Body of pancreas (tissue), 4 donors: ENCODE results near the gene PPFIA2. TPM values are rescaled to one million over a fixed set of nuclear protein-coding genes. Genes with fewer than 3 reads are reported as not detected.
"Not testable (repeated sequence)": the region's sequence is repeated elsewhere in the genome, so short reads cannot be mapped to it uniquely, and the experiment has no call there.

Source experiments
- ATAC-seq: fragments of 150-250 bp; one replicate; pipeline ENCODE4 v1.9.1; 2016
- DNase-seq, 4 donors: peaks; one replicate each; pipeline ENCODE4 v3.0.0-alpha.2; 2019
- H3K27ac ChIP-seq, 4 donors: fragments of 200-600 bp; sonication (generic); 1 replicate in 3 of 4; 2 replicates in 1 of 4; pipeline versions ENCODE4 v1.5.1 to v1.6.1; 2016 to 2019; ENCODE audit warnings: mild to moderate bottlenecking in 1 of 4, mixed read lengths in 1 of 4, moderate library complexity in 1 of 4
- H3K27me3 ChIP-seq, 2 donors: fragments of 200-600 bp; sonication (generic); one replicate each; pipeline ENCODE4 v1.6.0; 2016; ENCODE audit warnings: mild to moderate bottlenecking in 1 of 2
- H3K36me3 ChIP-seq, 2 donors: fragments of 200-600 bp; sonication (generic); replicated peaks in 1 of 2; 2 replicates each; pipeline ENCODE4 v1.5.1; 2016; ENCODE audit warnings: low read depth in 2 of 2; ENCODE audit not compliant: insufficient read depth in 1 of 2
- H3K4me1 ChIP-seq: fragments of 200-600 bp; sonication (generic); one replicate; pipeline ENCODE4 v1.6.0; 2016
- H3K4me3 ChIP-seq, 2 donors: fragments of 200-600 bp; sonication (generic); 1 replicate in 1 of 2; 2 replicates in 1 of 2; pipeline ENCODE4 v1.5.1; 2016 to 2019
- H3K9me3 ChIP-seq, 3 donors: fragments of 200-600 bp; sonication (generic); 1 replicate in 2 of 3; 2 replicates in 1 of 3; pipeline ENCODE4 v1.5.1; 2016
- POLR2A ChIP-seq, 3 donors: fragments of 450-650 bp; IDR thresholded peaks; one replicate each; pipeline ENCODE4 v1.6.1; 2016; ENCODE audit warnings: antibody characterized with exemption in 3 of 3, mild to moderate bottlenecking in 2 of 3
- WGBS, 2 donors: methylation state at CpG; one replicate each; pipeline ENCODE4 v1.1.5; 2017; 5-methylcytosine and 5-hydroxymethylcytosine counted together
- intact Hi-C: fragments of 100-400 bp; cut with DNase I; formaldehyde crosslinking; loops from one replicate; pipeline ENCODE4 v1.15.1; 2023
- total RNA-seq, 2 donors: library from RNA; depleted of rRNA; stranded (reverse); fragments of >200 nt; gene quantifications; one replicate each; pipeline ENCODE4 v1.1.0, GENCODE V29; 2016
- TF ChIP-seq, protein P1 (sequence below), 7 experiments: fragments of 450-650 bp in 4 of 7; fragments of 200-600 bp in 3 of 7; sonication (generic) in 3 of 7; IDR thresholded peaks; one replicate each; pipeline ENCODE4 v1.5.1; 2016 to 2019; ENCODE audit warnings: antibody characterized with exemption in 7 of 7

Gene PPFIA2
- total RNA-seq, 2 donors from 2014 or later: 0.52 TPM; not detected in 1

DNA sequence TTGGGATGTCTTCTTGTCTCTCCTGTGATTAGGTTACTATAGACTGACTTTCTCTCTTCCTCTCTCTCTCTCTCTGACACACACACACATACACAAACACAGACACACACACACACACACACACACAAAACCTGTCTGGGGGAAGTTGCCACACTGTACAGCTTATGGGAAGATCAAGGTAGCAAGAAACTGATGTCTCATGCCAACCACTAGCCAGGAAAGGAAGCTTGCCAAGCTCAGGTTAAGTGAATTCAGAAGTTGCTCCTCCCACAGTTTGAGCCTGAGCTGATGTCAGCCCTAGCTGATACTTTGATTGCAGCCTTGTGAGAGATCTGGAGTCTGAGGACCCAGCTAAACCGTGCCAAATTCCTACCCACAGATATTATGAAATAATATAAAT lies 67.1 kb downstream of the PPFIA2 start:
- ATAC-seq (peak; percentile 83), DNase-seq (peak; percentile 27 to 70 (median 58))
- WGBS, 2 donors: 20 to 24% methylated on average over 1 of the region's 1 CpG
- intact Hi-C loops: no loop called here
- Histone ChIP-seq H3K27ac (no peak overlapping the region), H3K27me3 (no peaks in the 10 kb centered on the region), H3K4me3 (no peak overlapping the region), H3K4me1 (peaks cover 7% of the 10 kb centered on the region), H3K36me3 (no peaks in the 10 kb centered on the region), H3K9me3 (no peaks in the 10 kb centered on the region)
- TF ChIP-seq, protein P1, sequence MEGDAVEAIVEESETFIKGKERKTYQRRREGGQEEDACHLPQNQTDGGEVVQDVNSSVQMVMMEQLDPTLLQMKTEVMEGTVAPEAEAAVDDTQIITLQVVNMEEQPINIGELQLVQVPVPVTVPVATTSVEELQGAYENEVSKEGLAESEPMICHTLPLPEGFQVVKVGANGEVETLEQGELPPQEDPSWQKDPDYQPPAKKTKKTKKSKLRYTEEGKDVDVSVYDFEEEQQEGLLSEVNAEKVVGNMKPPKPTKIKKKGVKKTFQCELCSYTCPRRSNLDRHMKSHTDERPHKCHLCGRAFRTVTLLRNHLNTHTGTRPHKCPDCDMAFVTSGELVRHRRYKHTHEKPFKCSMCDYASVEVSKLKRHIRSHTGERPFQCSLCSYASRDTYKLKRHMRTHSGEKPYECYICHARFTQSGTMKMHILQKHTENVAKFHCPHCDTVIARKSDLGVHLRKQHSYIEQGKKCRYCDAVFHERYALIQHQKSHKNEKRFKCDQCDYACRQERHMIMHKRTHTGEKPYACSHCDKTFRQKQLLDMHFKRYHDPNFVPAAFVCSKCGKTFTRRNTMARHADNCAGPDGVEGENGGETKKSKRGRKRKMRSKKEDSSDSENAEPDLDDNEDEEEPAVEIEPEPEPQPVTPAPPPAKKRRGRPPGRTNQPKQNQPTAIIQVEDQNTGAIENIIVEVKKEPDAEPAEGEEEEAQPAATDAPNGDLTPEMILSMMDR (IDR thresholded peaks at IDR 0.05): no peak
- no peak for TF ChIP-seq POLR2A (IDR thresholded peaks at IDR 0.05)

DNA sequence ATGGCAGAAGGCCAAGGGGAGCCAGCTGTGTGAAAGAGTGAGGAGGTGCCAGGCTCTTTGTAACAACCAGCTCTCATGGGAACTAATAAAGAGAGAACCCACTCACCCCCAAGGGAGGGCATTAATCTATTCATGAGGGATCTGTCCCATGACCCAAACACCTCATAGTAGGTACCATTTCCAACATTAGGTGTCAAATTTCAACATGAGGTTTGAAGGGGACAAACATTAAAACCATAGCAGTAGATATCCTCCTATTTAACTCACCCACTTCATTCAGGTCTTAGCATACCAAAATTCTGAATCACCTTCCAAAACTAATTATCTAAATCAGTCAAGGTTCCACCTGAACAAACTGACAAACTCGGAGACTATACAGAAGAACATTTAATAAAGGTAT lies 75.3 kb downstream of the PPFIA2 start:
- no peak overlapping the region for H3K27ac ChIP-seq
- no peak overlapping the region for H3K4me3 ChIP-seq
- no peaks in the 10 kb centered on the region for H3K9me3 ChIP-seq
- intact Hi-C loops: no loop called here
- no peaks in the 10 kb centered on the region for H3K27me3 ChIP-seq
- no peak for DNase-seq
- TF ChIP-seq POLR2A (IDR thresholded peaks at IDR 0.05): no peak
- TF ChIP-seq, protein P1 (IDR thresholded peaks at IDR 0.05): no peak
- H3K36me3 ChIP-seq: no peaks in the 10 kb centered on the region
- WGBS, 2 donors: 15 to 26% methylated on average over 1 of the region's 1 CpG
- ATAC-seq: no peak
- H3K4me1 ChIP-seq: peaks cover 6% of the 10 kb centered on the region

DNA sequence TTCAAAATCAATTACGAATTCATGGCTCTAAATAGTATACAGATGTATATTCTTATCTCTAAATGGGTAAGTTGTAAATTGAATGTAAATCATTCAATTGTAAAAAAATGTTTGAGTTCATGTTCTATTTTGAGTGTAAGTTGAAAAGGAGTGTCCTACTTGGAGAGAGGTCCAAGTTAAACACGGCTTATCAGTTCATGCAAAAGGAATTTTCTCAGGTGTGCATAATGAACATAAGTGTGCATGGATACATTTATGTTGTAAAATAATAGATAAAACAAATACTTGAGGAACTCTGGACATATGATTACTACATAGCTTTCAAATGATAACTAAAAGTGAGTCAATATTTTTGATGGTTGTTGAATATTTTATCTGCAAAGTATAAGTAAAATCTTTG lies 79.5 kb downstream of the PPFIA2 start:
- H3K36me3 ChIP-seq: no peaks in the 10 kb centered on the region
- ATAC-seq (no peak), DNase-seq (no peak)
- no peaks in the 10 kb centered on the region for H3K9me3 ChIP-seq
- no peak overlapping the region for H3K27ac ChIP-seq
- TF ChIP-seq POLR2A (IDR thresholded peaks at IDR 0.05): no peak
- TF ChIP-seq, protein P1 (IDR thresholded peaks at IDR 0.05): no peak
- no peak overlapping the region for H3K4me3 ChIP-seq
- no peaks in the 10 kb centered on the region for H3K27me3 ChIP-seq
- peaks cover 16% of the 10 kb centered on the region for H3K4me1 ChIP-seq
- WGBS, 2 donors: 33 to 40% methylated on average over 2 of the region's 2 CpGs
- intact Hi-C loops: no loop called here

DNA sequence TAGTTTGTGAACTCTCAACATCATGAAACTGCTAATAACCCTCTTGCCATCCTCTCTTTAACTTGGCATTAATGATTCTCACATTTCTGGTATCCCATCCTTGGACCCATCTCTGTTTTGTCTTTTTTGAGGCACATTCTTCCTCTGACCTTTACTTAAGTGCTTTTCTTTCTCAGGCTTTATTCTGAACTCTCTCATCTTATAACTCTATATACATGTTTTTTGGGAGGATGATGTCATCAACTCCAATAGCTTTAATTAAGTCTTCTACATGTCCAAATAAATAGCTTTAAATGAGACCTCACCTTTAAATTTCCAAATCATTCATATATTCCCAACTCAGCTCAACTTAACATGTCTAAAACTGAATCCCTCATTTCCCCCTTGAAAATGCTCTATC lies 88.4 kb downstream of the PPFIA2 start:
- H3K4me1 ChIP-seq: no peaks in the 10 kb centered on the region
- H3K36me3 ChIP-seq: no peaks in the 10 kb centered on the region
- H3K9me3 ChIP-seq: no peaks in the 10 kb centered on the region
- no peak overlapping the region for H3K4me3 ChIP-seq
- DNase-seq (no peak), ATAC-seq (no peak)
- intact Hi-C loops: no loop called here
- no peak overlapping the region for H3K27ac ChIP-seq
- no peaks in the 10 kb centered on the region for H3K27me3 ChIP-seq
- TF ChIP-seq, protein P1 (IDR thresholded peaks at IDR 0.05): no peak
- TF ChIP-seq POLR2A (IDR thresholded peaks at IDR 0.05): no peak

DNA sequence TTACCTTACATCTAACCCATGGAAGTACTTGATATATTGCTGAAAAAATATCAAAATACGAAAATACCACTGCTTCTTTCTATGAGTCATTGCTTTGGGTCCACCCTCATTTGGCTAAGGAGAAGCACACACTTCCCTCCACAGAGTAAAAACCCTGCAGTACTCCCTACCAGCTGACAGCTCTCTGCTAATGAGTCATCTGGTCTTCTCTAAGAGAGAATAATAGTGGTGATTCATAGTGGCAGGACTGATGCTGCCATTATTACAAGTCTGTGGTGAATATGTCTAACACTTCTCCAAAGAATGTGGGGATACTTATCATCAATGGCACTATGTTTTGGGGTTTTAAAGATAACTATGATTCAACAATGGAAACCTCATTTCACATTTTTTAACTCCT lies 90.7 kb downstream of the PPFIA2 start:
- Histone ChIP-seq H3K27ac (no peak overlapping the region), H3K4me3 (no peak overlapping the region), H3K36me3 (no peaks in the 10 kb centered on the region), H3K9me3 (no peaks in the 10 kb centered on the region), H3K4me1 (no peaks in the 10 kb centered on the region), H3K27me3 (no peaks in the 10 kb centered on the region)
- TF ChIP-seq POLR2A (IDR thresholded peaks at IDR 0.05): no peak
- TF ChIP-seq, protein P1 (IDR thresholded peaks at IDR 0.05): no peak
- ATAC-seq: no peak
- intact Hi-C loops: no loop called here
- DNase-seq: no peak
- 17 to 35% methylated on average over 1 of the region's 1 CpG for WGBS, 2 donors

DNA sequence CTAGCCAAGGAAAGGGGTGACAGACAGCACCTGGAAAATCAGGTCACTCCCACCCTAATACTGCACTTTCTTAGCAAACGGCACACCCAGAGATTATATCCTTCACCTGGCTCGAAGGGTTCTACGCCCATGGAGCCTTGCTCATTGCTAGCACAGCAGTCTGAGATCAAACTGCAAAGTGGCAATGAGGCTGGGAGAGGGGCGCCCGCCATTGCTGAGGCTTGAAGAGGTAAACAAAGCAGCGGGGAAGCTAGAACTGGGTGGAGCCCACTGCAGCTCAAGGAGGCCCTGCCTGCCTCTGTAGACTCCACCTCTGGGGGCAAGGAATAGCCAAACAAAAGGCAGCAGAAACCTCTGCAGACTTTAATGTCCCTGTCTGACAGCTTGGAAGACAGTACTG lies 99.8 kb downstream of the PPFIA2 start:
- H3K36me3 ChIP-seq, H3K9me3 ChIP-seq, H3K27ac ChIP-seq, DNase-seq, H3K4me3 ChIP-seq, H3K27me3 ChIP-seq, H3K4me1 ChIP-seq, intact Hi-C loops, ATAC-seq: not testable (repeated sequence)
- 67 to 84% methylated on average over 6 of the region's 6 CpGs for WGBS, 2 donors
